Measurements from ENCODE around the gene NAV2. TPM values are rescaled to one million over a fixed set of nuclear protein-coding genes. Genes with fewer than 3 reads are reported as not detected.
A peak's percentile ranks its signal among the peaks of the same experiment; 100 is the strongest.

Gene NAV2
- polyA plus RNA-seq, 2 donors, result 4.3 to 9.7 TPM

DNA sequence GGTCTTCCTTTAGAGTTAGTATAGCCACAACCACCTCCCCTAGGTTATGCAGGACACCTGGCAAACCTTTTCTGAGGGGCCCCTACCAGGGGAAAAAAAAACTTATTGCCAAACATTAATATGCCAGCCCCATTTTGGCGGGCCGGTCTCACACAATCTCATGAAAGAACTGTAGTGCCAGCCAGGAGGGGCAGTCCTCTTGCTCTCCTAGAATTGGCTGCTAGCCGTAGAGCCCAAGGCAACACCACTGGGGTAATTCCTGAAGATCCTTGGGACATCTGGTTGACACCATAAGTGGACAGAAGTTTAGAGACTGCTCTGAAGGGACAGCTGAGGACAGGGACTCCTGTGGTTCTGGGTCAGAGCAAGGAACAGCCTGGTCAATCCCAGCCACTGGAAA, 24.2 kb downstream of the NAV2 start:
- 91 to 95% methylated on average over 3 of the region's 3 CpGs for WGBS, 2 donors
- H3K27ac ChIP-seq (ENCODE audit: low read depth in 2 of 2, low read length in 1 of 2), result no peak overlapping the region
- H3K4me3 ChIP-seq (ENCODE audit: low read depth in 1 of 2, low read length in 2 of 2), result no peak overlapping the region

DNA sequence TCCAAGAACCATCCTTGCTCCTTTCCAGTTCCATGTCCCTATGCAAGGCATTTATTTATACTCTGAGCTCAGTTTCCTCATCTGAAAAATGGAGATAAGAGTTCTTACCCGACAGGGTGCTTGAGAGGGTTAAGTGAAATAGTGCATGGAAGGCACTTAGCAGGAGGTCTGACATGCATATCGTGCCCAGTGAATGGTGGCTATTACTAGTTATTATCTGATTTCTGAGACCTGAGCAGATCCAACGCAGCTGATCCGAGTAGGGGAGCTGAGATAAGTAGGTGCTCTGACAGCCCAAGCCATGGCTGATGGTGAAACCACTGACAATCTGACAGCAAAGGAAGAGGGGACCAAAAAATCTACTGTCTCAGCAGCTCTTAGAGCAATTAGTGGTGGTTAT, 24.9 kb downstream of the NAV2 start:
- Histone ChIP-seq H3K4me3 (ENCODE audit: low read depth in 1 of 2, low read length in 2 of 2) (no peak overlapping the region), H3K4me1 (ENCODE audit: control insufficient read depth in 2 of 2, insufficient read depth in 2 of 2, low read length in 1 of 2) (peaks cover 0 to 3% of the 10 kb centered on the region in 2 donors), H3K36me3 (ENCODE audit: control insufficient read depth in 2 of 2, insufficient read depth in 2 of 2, low read length in 1 of 2) (no peaks in the 10 kb centered on the region), H3K27me3 (ENCODE audit: control insufficient read depth in 1 of 2, insufficient read depth in 2 of 2, low read length in 2 of 2) (no peaks in the 10 kb centered on the region), H3K27ac (ENCODE audit: low read depth in 2 of 2, low read length in 1 of 2) (no peak overlapping the region), H3K9me3 (ENCODE audit: control insufficient read depth in 2 of 2, insufficient read depth in 1 of 2, low read depth in 1 of 2, low read length in 1 of 2) (no peaks in the 10 kb centered on the region)
- 90 to 92% methylated on average over 4 of the region's 4 CpGs for WGBS, 2 donors

More for the DNA sequence above, 24.2 kb downstream of the NAV2 start:
- no peaks in the 10 kb centered on the region for H3K36me3 ChIP-seq (ENCODE audit: control insufficient read depth in 2 of 2, insufficient read depth in 2 of 2, low read length in 1 of 2)
- H3K27me3 ChIP-seq (ENCODE audit: control insufficient read depth in 1 of 2, insufficient read depth in 2 of 2, low read length in 2 of 2), result no peaks in the 10 kb centered on the region
- H3K9me3 ChIP-seq (ENCODE audit: control insufficient read depth in 2 of 2, insufficient read depth in 1 of 2, low read depth in 1 of 2, low read length in 1 of 2), result no peaks in the 10 kb centered on the region
- no peaks in the 10 kb centered on the region for H3K4me1 ChIP-seq (ENCODE audit: control insufficient read depth in 2 of 2, insufficient read depth in 2 of 2, low read length in 1 of 2)

DNA sequence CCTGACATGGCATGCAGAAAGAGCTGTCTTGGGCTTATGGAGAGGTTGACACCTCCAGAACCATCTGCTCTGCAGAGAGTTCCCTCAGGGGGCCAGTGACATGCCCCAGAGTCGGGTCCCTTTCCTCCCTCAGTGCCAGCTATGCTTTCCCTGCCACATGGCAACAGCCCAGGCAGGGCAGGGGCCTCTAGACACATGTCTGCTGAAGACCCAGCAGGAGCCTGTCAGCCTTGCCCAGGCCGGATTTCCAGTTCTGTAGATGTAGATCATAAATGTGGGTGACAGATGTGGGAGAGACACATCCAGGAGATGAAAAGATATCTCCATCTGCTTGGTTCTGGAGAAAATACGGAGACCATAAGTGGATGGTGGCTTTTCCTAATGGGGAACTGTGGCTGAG, 25.5 kb downstream of the NAV2 start:
- H3K4me1 ChIP-seq (ENCODE audit: control insufficient read depth in 2 of 2, insufficient read depth in 2 of 2, low read length in 1 of 2), result peaks cover 0 to 3% of the 10 kb centered on the region in 2 donors
- no peaks in the 10 kb centered on the region for H3K36me3 ChIP-seq (ENCODE audit: control insufficient read depth in 2 of 2, insufficient read depth in 2 of 2, low read length in 1 of 2)
- no peak overlapping the region for H3K27ac ChIP-seq (ENCODE audit: low read depth in 2 of 2, low read length in 1 of 2)
- WGBS, 2 donors, result 43 to 44% methylated on average over 3 of the region's 3 CpGs
- no peaks in the 10 kb centered on the region for H3K27me3 ChIP-seq (ENCODE audit: control insufficient read depth in 1 of 2, insufficient read depth in 2 of 2, low read length in 2 of 2)
- no peaks in the 10 kb centered on the region for H3K9me3 ChIP-seq (ENCODE audit: control insufficient read depth in 2 of 2, insufficient read depth in 1 of 2, low read depth in 1 of 2, low read length in 1 of 2)
- H3K4me3 ChIP-seq (ENCODE audit: low read depth in 1 of 2, low read length in 2 of 2), result no peak overlapping the region

DNA sequence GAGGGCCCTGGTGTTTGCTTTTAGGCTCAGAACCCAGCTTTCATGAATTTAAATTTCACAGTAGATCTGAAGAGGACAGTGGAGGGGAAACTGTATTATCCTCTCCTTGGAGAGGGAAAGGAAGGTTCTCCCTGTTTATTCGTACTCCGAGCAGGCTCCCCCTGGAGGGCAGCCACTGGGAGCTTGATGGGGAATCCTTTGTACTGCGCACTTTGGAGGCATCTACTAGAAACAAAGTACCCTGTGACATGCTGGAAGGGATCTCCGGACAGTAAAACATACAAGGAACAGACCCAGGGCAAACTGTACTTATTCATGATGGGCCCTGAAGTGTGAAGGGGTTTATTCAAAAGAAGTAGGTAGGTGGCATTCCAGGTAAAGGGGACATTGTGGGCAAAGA, 27.2 kb downstream of the NAV2 start:
- Histone ChIP-seq H3K36me3 (ENCODE audit: control insufficient read depth in 2 of 2, insufficient read depth in 2 of 2, low read length in 1 of 2) (no peaks in the 10 kb centered on the region), H3K27me3 (ENCODE audit: control insufficient read depth in 1 of 2, insufficient read depth in 2 of 2, low read length in 2 of 2) (no peaks in the 10 kb centered on the region), H3K4me1 (ENCODE audit: control insufficient read depth in 2 of 2, insufficient read depth in 2 of 2, low read length in 1 of 2) (peaks cover 0 to 3% of the 10 kb centered on the region in 2 donors), H3K4me3 (ENCODE audit: low read depth in 1 of 2, low read length in 2 of 2) (no peak overlapping the region), H3K9me3 (ENCODE audit: control insufficient read depth in 2 of 2, insufficient read depth in 1 of 2, low read depth in 1 of 2, low read length in 1 of 2) (no peaks in the 10 kb centered on the region), H3K27ac (ENCODE audit: low read depth in 2 of 2, low read length in 1 of 2) (no peak overlapping the region)
- WGBS, 2 donors, result 76 to 84% methylated on average over 4 of the region's 4 CpGs

DNA sequence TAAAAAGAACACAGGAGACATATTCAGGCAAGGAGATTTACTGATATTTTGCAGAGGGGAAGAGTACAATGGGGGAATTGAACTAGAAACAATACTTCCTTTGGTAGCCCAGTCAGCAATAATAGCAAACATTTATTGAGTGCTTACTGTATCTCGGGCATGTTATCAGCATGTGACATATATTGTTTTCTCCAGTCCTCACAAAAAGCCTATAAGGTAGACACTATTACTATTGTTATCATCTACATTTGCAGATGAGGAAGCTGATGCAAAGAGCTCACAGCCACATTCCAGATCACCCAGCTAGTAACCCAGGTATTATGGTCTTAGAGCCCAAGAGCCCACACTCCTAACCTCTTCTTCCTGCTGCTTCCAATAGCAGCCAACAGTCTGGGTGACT, 27.9 kb downstream of the NAV2 start:
- H3K27me3 ChIP-seq (ENCODE audit: control insufficient read depth in 1 of 2, insufficient read depth in 2 of 2, low read length in 2 of 2), result no peaks in the 10 kb centered on the region
- no peak overlapping the region for H3K4me3 ChIP-seq (ENCODE audit: low read depth in 1 of 2, low read length in 2 of 2)
- H3K9me3 ChIP-seq (ENCODE audit: control insufficient read depth in 2 of 2, insufficient read depth in 1 of 2, low read depth in 1 of 2, low read length in 1 of 2), result no peaks in the 10 kb centered on the region
- WGBS, 2 donors, result 72 to 86% methylated on average over 1 of the region's 1 CpG
- H3K4me1 ChIP-seq (ENCODE audit: control insufficient read depth in 2 of 2, insufficient read depth in 2 of 2, low read length in 1 of 2), result peaks cover 0 to 3% of the 10 kb centered on the region in 2 donors
- no peaks in the 10 kb centered on the region for H3K36me3 ChIP-seq (ENCODE audit: control insufficient read depth in 2 of 2, insufficient read depth in 2 of 2, low read length in 1 of 2)
- H3K27ac ChIP-seq (ENCODE audit: low read depth in 2 of 2, low read length in 1 of 2), result no peak overlapping the region

DNA sequence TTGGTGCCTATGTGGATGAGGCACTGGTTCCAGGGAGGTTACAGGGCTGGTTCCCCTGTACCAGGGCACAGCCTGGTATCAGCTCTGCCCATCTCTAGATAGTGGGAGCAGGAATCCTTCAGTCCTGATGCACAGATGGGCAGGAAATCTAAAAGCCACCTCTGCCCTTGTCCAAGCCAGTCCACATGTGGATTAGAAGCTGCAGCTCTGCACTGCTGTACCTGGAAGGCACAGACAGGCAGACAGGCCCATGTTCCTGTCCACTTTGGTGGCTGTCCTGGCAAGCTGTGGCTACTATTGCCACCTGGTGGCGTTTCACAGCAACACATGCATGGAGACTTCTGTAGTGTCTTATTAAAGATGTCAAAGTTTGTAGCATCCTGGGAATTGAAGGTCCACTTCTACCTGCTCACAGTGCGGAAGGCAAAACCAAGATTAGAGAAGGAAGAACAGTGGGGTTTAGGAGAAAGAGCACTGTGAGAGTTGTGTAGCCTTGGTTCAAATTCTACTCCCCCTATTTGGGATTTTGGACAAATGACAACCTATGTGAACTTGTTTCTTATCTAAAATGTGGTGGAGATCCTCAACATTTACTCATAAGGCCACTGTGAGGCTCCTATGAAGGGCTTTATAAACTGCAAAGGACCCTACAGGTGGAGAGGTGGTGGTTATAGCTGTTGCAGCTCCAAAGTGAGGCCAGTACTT, 30.1 kb downstream of the NAV2 start:
- Histone ChIP-seq H3K4me3 (ENCODE audit: low read depth in 1 of 2, low read length in 2 of 2) (no peak overlapping the region), H3K4me1 (ENCODE audit: control insufficient read depth in 2 of 2, insufficient read depth in 2 of 2, low read length in 1 of 2) (peaks cover 0 to 3% of the 10 kb centered on the region in 2 donors), H3K27me3 (ENCODE audit: control insufficient read depth in 1 of 2, insufficient read depth in 2 of 2, low read length in 2 of 2) (no peaks in the 10 kb centered on the region), H3K9me3 (ENCODE audit: control insufficient read depth in 2 of 2, insufficient read depth in 1 of 2, low read depth in 1 of 2, low read length in 1 of 2) (no peaks in the 10 kb centered on the region), H3K36me3 (ENCODE audit: control insufficient read depth in 2 of 2, insufficient read depth in 2 of 2, low read length in 1 of 2) (no peaks in the 10 kb centered on the region), H3K27ac (ENCODE audit: low read depth in 2 of 2, low read length in 1 of 2) (peak overlapping the region in 1 of 2 donors; percentile 33)
- WGBS, 2 donors, result 35 to 39% methylated on average over 2 of the region's 2 CpGs

DNA sequence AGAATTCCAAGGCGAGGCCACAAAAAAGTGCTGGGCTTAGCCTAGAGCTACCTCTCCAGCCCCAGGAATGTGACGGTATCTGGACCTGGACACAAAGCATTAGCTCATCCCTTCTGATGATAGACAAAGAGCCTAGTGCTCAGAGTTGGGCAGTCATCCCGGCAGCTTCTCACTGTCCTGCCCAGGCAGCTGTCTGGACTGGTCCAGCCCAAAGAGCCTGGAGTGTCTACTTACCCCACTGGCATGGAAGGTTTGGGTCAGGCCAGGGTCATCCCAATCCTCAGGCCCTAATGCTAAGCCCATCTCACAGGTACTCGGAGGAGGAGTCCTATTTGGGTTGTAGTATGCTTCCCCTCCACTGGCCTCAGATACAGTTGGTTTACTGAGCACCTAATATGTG, 31.0 kb downstream of the NAV2 start:
- H3K9me3 ChIP-seq (ENCODE audit: control insufficient read depth in 2 of 2, insufficient read depth in 1 of 2, low read depth in 1 of 2, low read length in 1 of 2), result no peaks in the 10 kb centered on the region
- 82% methylated on average over 4 of the region's 4 CpGs for WGBS, 2 donors
- H3K36me3 ChIP-seq (ENCODE audit: control insufficient read depth in 2 of 2, insufficient read depth in 2 of 2, low read length in 1 of 2), result no peaks in the 10 kb centered on the region
- H3K27me3 ChIP-seq (ENCODE audit: control insufficient read depth in 1 of 2, insufficient read depth in 2 of 2, low read length in 2 of 2), result no peaks in the 10 kb centered on the region
- peaks cover 0 to 3% of the 10 kb centered on the region in 2 donors for H3K4me1 ChIP-seq (ENCODE audit: control insufficient read depth in 2 of 2, insufficient read depth in 2 of 2, low read length in 1 of 2)
- no peak overlapping the region for H3K4me3 ChIP-seq (ENCODE audit: low read depth in 1 of 2, low read length in 2 of 2)
- no peak overlapping the region for H3K27ac ChIP-seq (ENCODE audit: low read depth in 2 of 2, low read length in 1 of 2)

DNA sequence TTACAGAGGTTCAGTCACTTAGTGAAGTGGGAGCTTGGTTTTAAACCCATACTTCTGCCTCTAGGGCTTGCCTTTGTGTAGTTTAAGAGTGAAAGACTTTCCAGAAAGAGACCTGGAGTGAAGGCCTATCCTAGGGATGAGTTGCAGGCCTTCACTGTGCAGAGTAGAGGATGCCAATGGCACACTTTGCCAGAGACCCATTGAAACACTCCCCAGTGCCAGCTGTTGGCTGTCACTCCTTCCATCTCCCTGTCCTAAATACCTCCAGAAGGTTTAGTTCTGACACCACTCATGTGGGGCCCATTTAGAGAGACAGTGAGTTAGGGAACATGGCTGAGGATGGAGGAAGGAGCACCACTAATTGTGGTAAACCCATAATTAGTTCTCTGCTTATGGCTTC, 31.5 kb downstream of the NAV2 start:
- peaks cover 0 to 3% of the 10 kb centered on the region in 2 donors for H3K4me1 ChIP-seq (ENCODE audit: control insufficient read depth in 2 of 2, insufficient read depth in 2 of 2, low read length in 1 of 2)
- no peaks in the 10 kb centered on the region for H3K27me3 ChIP-seq (ENCODE audit: control insufficient read depth in 1 of 2, insufficient read depth in 2 of 2, low read length in 2 of 2)
- no peak overlapping the region for H3K27ac ChIP-seq (ENCODE audit: low read depth in 2 of 2, low read length in 1 of 2)
- H3K4me3 ChIP-seq (ENCODE audit: low read depth in 1 of 2, low read length in 2 of 2), result no peak overlapping the region
- no peaks in the 10 kb centered on the region for H3K9me3 ChIP-seq (ENCODE audit: control insufficient read depth in 2 of 2, insufficient read depth in 1 of 2, low read depth in 1 of 2, low read length in 1 of 2)
- no peaks in the 10 kb centered on the region for H3K36me3 ChIP-seq (ENCODE audit: control insufficient read depth in 2 of 2, insufficient read depth in 2 of 2, low read length in 1 of 2)

DNA sequence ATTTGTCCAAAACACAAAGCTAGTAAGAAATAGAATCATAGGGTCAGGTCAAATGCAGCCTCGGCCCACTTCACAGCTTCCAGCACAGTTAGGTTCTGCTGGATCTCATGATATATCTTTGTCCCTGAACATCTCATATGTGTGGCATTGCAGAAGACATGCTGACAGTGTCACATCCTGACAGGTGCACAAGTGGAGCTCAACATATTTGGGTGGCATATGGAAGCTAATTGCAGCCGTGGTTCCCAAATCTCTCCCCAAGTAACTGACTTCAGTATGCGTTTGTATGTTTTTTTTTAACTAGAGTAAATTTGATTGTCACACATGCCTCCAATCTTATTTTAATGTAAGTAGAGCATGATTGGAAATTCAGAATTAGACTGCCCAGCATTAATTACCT, 33.4 kb downstream of the NAV2 start:
- Histone ChIP-seq H3K9me3 (ENCODE audit: control insufficient read depth in 2 of 2, insufficient read depth in 1 of 2, low read depth in 1 of 2, low read length in 1 of 2) (no peaks in the 10 kb centered on the region), H3K4me1 (ENCODE audit: control insufficient read depth in 2 of 2, insufficient read depth in 2 of 2, low read length in 1 of 2) (peaks cover 0 to 3% of the 10 kb centered on the region in 2 donors), H3K36me3 (ENCODE audit: control insufficient read depth in 2 of 2, insufficient read depth in 2 of 2, low read length in 1 of 2) (no peaks in the 10 kb centered on the region), H3K27ac (ENCODE audit: low read depth in 2 of 2, low read length in 1 of 2) (no peak overlapping the region), H3K27me3 (ENCODE audit: control insufficient read depth in 1 of 2, insufficient read depth in 2 of 2, low read length in 2 of 2) (no peaks in the 10 kb centered on the region), H3K4me3 (ENCODE audit: low read depth in 1 of 2, low read length in 2 of 2) (no peak overlapping the region)
- 92 to 94% methylated on average over 3 of the region's 3 CpGs for WGBS, 2 donors

DNA sequence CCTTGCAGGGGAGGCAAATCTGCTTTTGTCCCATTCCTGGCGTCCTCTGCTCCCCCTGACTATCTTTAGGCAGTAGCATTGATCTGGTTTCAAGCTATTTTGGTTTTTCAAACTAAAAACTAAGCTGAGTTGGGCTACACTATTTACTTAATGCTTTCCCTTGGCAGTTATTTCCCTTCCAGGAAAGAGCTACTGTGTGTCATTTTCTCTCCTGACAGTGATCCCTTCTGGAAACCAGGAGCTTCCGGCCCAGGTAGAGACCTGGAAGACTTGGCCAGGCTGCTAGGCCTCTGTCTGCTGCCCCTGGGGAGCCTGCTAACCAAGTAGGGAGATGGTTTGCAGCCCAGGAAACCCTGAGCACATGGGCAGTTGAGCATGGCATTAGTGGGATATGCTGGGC, 35.0 kb downstream of the NAV2 start:
- Histone ChIP-seq H3K36me3 (ENCODE audit: control insufficient read depth in 2 of 2, insufficient read depth in 2 of 2, low read length in 1 of 2) (no peaks in the 10 kb centered on the region), H3K9me3 (ENCODE audit: control insufficient read depth in 2 of 2, insufficient read depth in 1 of 2, low read depth in 1 of 2, low read length in 1 of 2) (no peaks in the 10 kb centered on the region), H3K4me3 (ENCODE audit: low read depth in 1 of 2, low read length in 2 of 2) (no peak overlapping the region), H3K27me3 (ENCODE audit: control insufficient read depth in 1 of 2, insufficient read depth in 2 of 2, low read length in 2 of 2) (no peaks in the 10 kb centered on the region), H3K4me1 (ENCODE audit: control insufficient read depth in 2 of 2, insufficient read depth in 2 of 2, low read length in 1 of 2) (no peaks in the 10 kb centered on the region), H3K27ac (ENCODE audit: low read depth in 2 of 2, low read length in 1 of 2) (no peak overlapping the region)
- WGBS, 2 donors, result 80 to 81% methylated on average over 2 of the region's 2 CpGs

Data from esophagus (tissue), 2 donors.